Measurements from ENCODE around the gene FCN3. TPM values are rescaled to one million over a fixed set of nuclear protein-coding genes. Genes with fewer than 3 reads are reported as not detected.

Gene FCN3
- total and polyA plus RNA-seq, 2 of the 4 experiments (the other 2 are of a cell fraction) = not detected

- CTCF ChIA-PET = no interaction called here
These were observed 31.0 kb downstream of the FCN3 start for GRCh38 chr1:27343639-27344025.

More at GRCh38 chr1:27343639-27344025, 31.0 kb downstream of the FCN3 start:
- DNase-seq = no peak
- Histone ChIP-seq H3K36me3 (ENCODE audit: control insufficient read depth, insufficient read depth, low read length) (0 out of 2 replicates have a peak, but pooled peaks cover 2% of the 10 kb centered on the region), H3K4me1 (ENCODE audit: control insufficient read depth, insufficient read depth, low read length) (peaks cover 15% of the 10 kb centered on the region), H3K4ac (ENCODE audit: low read depth, low read length) (no peak overlapping the region), H3K79me1 (ENCODE audit: low read depth in 1 of 2, low read length in 2 of 2) (no peaks in the 10 kb centered on the region), H3K23ac (ENCODE audit: low read depth, low read length) (no peak overlapping the region), H3K18ac (ENCODE audit: low read depth, low read length) (no peak overlapping the region), H2BK5ac (ENCODE audit: low read depth, low read length, poor library complexity, severe bottlenecking) (no peak overlapping the region), H3K4me2 (ENCODE audit: low read depth, low read length) (no peak overlapping the region), H3K14ac (replicated peaks; ENCODE audit: low read depth, low read length) (no peak overlapping the region), H4K20me1 (ENCODE audit: insufficient read depth, low read length) (no peaks in the 10 kb centered on the region), H2BK15ac (ENCODE audit: low read depth, low read length) (no peak overlapping the region), H4K91ac (ENCODE audit: insufficient read depth, low read depth, low read length) (no peak overlapping the region), H3K27ac (ENCODE audit: insufficient read depth, low read length) (no peak overlapping the region), H2BK20ac (ENCODE audit: low read depth, low read length) (no peak overlapping the region), H3K27me3 (ENCODE audit: control insufficient read depth, insufficient read depth, low read length) (no peaks in the 10 kb centered on the region), H2AK5ac (ENCODE audit: low read depth, low read length) (no peak overlapping the region), H2AFZ (replicated peaks; ENCODE audit: low read length, poor library complexity) (no peak overlapping the region), H3K9me3 (ENCODE audit: control insufficient read depth, insufficient read depth, low read length) (no peaks in the 10 kb centered on the region), H3K56ac (ENCODE audit: extremely low read depth, insufficient read depth, low read length) (no peak overlapping the region), H3K4me3 (ENCODE audit: insufficient read depth, low read depth, low read length) (no peak overlapping the region), H3K9me1 (ENCODE audit: insufficient read depth, low read length) (peaks cover 7% of the 10 kb centered on the region; the same call in 1 of the 2 replicates), H2AK9ac (replicated peaks; ENCODE audit: low read depth, low read length, poor library complexity) (no peak overlapping the region), H3K9ac (ENCODE audit: low read depth, low read length) (no peak overlapping the region), H4K5ac (ENCODE audit: low read depth, low read length) (no peak overlapping the region), H2BK120ac (ENCODE audit: low read depth, low read length) (no peak overlapping the region), H4K8ac (ENCODE audit: low read depth in 2 of 2, low read length in 2 of 2) (no peak overlapping the region)
- POLR2A ChIA-PET (ENCODE audit: unreplicated experiment) = no interaction called here
- intact Hi-C loops (cut with micrococcal nuclease) = no loop called here
- no TSS peak for BruUV-seq (replicated peaks)
- dilution Hi-C loops (cut with HindIII; ENCODE audit: low sequenced_read_pairs, unreplicated experiment) = no loop called here
- in situ Hi-C loops (cut with MboI; ENCODE audit: low sequenced_read_pairs) = no loop called here
- no peak for ATAC-seq (ENCODE audit: low read depth)
- TF ChIP-seq CHD1 (IDR thresholded peaks at IDR 0.05; ENCODE audit: low read depth, low read length) (no peak), SMC3 (IDR thresholded peaks at IDR 0.05; ENCODE audit: low read depth, low read length) (no peak), MXI1 (IDR thresholded peaks at IDR 0.05; ENCODE audit: borderline replicate concordance, low read depth, low read length) (no peak), ELK1 (IDR thresholded peaks at IDR 0.05; ENCODE audit: borderline replicate concordance, low read depth, low read length) (no peak), POLR2A (IDR thresholded peaks at IDR 0.05; ENCODE audit: low read depth, low read length) (no peak), NFE2L2 (IDR thresholded peaks at IDR 0.05; ENCODE audit: low read depth, low read length) (no peak), RCOR1 (IDR thresholded peaks at IDR 0.05; ENCODE audit: insufficient replicate concordance, low read length) (no peak), FOS (IDR thresholded peaks at IDR 0.05; ENCODE audit: low read depth, low read length) (no peak), RFX5 (IDR thresholded peaks at IDR 0.05; ENCODE audit: low read depth, low read length) (no peak), MAZ (IDR thresholded peaks at IDR 0.05; ENCODE audit: borderline replicate concordance, low read depth, low read length) (no peak)
- WGBS, 2 experiments (ENCODE audit: extremely low coverage in 2 of 2, insufficient read length in 1 of 2) = no CpG with 5 or more reads among the region's 5 CpGs
